C4-2B (cell line): ENCODE results near the gene CDKN2B-AS1.

Experiments used
- H3K27ac ChIP-seq: fragments of 450-650 bp; 2 replicates; pipeline ENCODE4 v1.5.1; 2017
- ZFX ChIP-seq: fragments of 450-650 bp; IDR thresholded peaks from 2 replicates; pipeline ENCODE4 v1.6.1; 2017
- TF ChIP-seq, protein P1 (sequence below): fragments of 450-650 bp; conservative IDR thresholded peaks from 2 replicates; pipeline ENCODE4 v1.5.1; 2017; ENCODE audit warnings: mild to moderate bottlenecking

Gene CDKN2B-AS1

DNA sequence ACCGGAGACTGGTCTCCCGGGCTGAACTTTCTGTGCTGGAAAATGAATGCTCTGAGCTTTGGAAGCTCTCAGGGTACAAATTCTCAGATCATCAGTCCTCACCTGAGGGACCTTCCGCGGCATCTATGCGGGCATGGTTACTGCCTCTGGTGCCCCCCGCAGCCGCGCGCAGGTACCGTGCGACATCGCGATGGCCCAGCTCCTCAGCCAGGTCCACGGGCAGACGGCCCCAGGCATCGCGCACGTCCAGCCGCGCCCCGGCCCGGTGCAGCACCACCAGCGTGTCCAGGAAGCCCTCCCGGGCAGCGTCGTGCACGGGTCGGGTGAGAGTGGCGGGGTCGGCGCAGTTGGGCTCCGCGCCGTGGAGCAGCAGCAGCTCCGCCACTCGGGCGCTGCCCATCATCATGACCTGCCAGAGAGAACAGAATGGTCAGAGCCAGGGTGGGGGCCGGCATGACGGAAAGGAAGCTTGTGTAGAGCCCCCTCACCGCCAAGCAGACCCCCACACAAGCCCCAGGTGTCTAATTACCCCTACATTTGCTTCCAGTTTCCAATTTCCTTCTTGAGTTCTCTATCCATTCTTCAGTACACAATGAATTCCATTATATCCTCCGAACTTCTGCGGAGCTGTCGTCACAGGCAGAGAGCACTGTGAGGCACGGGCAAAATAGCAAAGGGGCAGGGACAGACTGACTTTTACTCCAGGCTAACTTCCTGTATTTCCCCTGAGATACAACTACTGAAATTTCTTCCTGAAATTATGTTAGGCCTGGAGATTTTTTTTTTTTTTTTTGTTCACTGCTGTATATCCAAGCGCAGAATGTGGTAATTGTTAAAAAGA is 23.6 kb upstream of the CDKN2B-AS1 start:
- TF ChIP-seq, protein P1, sequence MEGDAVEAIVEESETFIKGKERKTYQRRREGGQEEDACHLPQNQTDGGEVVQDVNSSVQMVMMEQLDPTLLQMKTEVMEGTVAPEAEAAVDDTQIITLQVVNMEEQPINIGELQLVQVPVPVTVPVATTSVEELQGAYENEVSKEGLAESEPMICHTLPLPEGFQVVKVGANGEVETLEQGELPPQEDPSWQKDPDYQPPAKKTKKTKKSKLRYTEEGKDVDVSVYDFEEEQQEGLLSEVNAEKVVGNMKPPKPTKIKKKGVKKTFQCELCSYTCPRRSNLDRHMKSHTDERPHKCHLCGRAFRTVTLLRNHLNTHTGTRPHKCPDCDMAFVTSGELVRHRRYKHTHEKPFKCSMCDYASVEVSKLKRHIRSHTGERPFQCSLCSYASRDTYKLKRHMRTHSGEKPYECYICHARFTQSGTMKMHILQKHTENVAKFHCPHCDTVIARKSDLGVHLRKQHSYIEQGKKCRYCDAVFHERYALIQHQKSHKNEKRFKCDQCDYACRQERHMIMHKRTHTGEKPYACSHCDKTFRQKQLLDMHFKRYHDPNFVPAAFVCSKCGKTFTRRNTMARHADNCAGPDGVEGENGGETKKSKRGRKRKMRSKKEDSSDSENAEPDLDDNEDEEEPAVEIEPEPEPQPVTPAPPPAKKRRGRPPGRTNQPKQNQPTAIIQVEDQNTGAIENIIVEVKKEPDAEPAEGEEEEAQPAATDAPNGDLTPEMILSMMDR, result no peak
- no peak for TF ChIP-seq ZFX
- no peak overlapping the region for H3K27ac ChIP-seq

DNA sequence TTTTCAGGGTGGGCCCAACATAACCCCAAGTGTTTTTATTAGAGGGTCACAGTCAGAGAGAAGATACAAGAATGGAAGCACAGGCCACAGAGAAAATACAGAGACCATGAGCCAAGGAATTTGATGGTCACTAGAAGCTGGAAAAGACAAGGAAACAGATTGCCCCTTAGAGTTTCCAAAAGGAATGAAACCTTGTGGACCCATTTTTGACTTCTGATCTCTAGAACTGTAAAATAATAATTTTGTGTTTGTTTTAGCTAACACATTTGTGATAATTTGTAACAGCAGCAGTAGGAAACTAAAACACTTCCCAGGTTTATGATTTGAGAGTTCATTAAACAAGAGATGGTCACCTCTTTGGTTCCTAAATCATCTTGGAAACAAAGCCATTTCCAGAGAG is 22.2 kb upstream of the CDKN2B-AS1 start:
- TF ChIP-seq ZFX, result no peak
- TF ChIP-seq, protein P1, result no peak
- no peak overlapping the region for H3K27ac ChIP-seq

DNA sequence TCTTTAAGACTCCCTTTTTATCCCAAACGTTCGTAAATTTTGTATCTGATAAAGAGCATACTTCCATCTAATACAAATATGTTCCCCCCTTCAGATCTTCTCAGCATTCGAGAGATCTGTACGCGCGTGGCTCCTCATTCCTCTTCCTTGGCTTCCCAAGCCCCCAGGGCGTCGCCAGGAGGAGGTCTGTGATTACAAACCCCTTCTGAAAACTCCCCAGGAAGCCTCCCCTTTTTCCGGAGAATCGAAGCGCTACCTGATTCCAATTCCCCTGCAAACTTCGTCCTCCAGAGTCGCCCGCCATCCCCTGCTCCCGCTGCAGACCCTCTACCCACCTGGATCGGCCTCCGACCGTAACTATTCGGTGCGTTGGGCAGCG is 20.3 kb upstream of the CDKN2B-AS1 start:
- TF ChIP-seq, protein P1, result no peak
- TF ChIP-seq ZFX, result no peak
- H3K27ac ChIP-seq, result peak overlapping the region; percentile 42

DNA sequence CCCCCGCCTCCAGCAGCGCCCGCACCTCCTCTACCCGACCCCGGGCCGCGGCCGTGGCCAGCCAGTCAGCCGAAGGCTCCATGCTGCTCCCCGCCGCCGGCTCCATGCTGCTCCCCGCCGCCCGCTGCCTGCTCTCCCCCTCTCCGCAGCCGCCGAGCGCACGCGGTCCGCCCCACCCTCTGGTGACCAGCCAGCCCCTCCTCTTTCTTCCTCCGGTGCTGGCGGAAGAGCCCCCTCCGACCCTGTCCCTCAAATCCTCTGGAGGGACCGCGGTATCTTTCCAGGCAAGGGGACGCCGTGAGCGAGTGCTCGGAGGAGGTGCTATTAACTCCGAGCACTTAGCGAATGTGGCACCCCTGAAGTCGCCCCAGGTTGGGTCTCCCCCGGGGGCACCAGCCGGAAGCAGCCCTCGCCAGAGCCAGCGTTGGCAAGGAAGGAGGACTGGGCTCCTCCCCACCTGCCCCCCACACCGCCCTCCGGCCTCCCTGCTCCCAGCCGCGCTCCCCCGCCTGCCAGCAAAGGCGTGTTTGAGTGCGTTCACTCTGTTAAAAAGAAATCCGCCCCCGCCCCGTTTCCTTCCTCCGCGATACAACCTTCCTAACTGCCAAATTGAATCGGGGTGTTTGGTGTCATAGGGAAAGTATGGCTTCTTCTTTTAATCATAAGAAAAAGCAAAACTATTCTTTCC is 19.7 kb upstream of the CDKN2B-AS1 start:
- H3K27ac ChIP-seq, result peak overlapping the region; percentile 42
- TF ChIP-seq ZFX, result no peak
- TF ChIP-seq, protein P1, result no peak

DNA sequence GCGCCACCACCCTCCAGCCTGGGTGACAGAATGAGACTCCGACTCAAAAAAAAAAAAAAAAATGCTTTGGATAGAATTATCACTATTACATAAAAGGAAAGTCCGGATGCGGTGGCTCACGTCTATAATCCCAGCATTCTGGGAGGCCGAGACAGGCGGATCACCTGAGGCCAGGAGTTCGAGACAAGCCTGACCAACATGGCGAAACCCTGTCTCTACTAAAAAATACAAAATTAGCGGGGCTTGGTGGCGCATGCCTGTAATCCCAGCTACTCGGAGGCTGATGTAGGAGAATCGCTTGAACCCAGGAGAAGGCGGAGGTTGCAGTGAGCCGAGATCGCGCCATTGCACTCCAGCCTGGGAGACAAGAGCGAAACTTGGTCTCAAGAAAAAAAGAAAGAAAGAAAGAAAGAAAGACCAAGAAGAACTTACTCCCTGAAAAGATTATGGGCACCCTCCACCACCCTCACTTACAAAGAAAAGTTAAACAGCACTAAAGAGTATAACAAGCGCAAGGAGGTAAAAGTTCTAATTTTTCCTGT is 18.2 kb upstream of the CDKN2B-AS1 start:
- H3K27ac ChIP-seq, result no peak overlapping the region
- TF ChIP-seq, protein P1, result no peak
- no peak for TF ChIP-seq ZFX

DNA sequence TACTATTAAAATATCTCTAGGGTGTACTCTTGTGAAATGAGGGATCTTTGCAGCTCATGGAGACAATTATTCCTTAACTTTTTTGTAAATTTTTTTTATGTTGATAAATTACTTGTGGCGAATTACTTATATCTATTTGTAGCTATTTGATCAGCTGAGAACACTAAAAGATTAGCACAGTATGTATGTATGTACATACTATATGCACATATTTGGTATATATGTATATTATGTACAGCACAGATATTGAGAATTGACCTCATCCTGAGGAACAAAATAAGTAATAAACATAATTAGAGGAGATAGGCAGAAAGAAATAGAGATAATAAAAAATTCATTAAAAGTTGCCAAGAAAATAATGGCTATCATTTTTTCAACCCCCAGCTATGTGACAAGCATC is 12.2 kb upstream of the CDKN2B-AS1 start:
- H3K27ac ChIP-seq, result no peak overlapping the region

More for the DNA sequence above, 12.2 kb upstream of the CDKN2B-AS1 start:
- TF ChIP-seq, protein P1, result no peak
- TF ChIP-seq ZFX, result no peak
